Type B pancreatic cell (in vitro differentiated cells): ENCODE measurements around the gene KIZ. TPM values are rescaled to one million over a fixed set of nuclear protein-coding genes. Genes with fewer than 3 reads are reported as not detected.

Experiments
- DNase-seq: peaks from one replicate; pipeline ENCODE4 v3.0.0; 2021; ENCODE audit warnings: mixed read lengths; ENCODE audit not compliant: unreplicated experiment; ENCODE audit errors: extremely low spot score
- H3K27ac Mint-ChIP-seq: 2 replicates; pipeline ENCODE4 v1.8.0; 2021; ENCODE audit warnings: mild to moderate bottlenecking, mixed read lengths
- H3K27me3 Mint-ChIP-seq: 2 replicates; pipeline ENCODE4 v1.8.0; 2021; ENCODE audit warnings: mixed read lengths
- H3K36me3 Mint-ChIP-seq: 2 replicates; pipeline ENCODE4 v1.8.0; 2021; ENCODE audit warnings: mixed read lengths
- H3K4me1 Mint-ChIP-seq: one replicate; pipeline ENCODE4 v1.8.0; 2021; ENCODE audit warnings: mixed read lengths; ENCODE audit not compliant: unreplicated experiment
- H3K4me3 Mint-ChIP-seq: 2 replicates; pipeline ENCODE4 v1.8.0; 2021; ENCODE audit warnings: mild to moderate bottlenecking, mixed read lengths
- H3K9me3 Mint-ChIP-seq: 2 replicates; pipeline ENCODE4 v1.8.0; 2021; ENCODE audit warnings: mixed read lengths
- CTCF ChIP-seq: fragments of 200-600 bp; sonication (generic); conservative IDR thresholded peaks from 2 replicates; pipeline ENCODE4 v1.5.0; 2021; ENCODE audit warnings: antibody characterized with exemption, mild to moderate bottlenecking
- total RNA-seq: library from RNA; stranded (reverse); gene quantifications from 2 replicates; pipeline ENCODE4 v1.2.1, GENCODE V29; 2021; ENCODE audit warnings: low replicate concordance

The KIZ gene
- total RNA-seq, 1 donor from 2014 or later, result 15.5 TPM

GRCh38 chr20:21089391-21089790, 36.5 kb upstream of the KIZ start:
- Mint-ChIP-seq H3K4me1 (peaks cover 7% of the 10 kb centered on the region), H3K4me3 (no peak overlapping the region), H3K9me3 (no peaks in the 10 kb centered on the region), H3K27me3 (peaks cover 74% of the 10 kb centered on the region), H3K36me3 (no peaks in the 10 kb centered on the region), H3K27ac (no peak overlapping the region)
- no peak for TF ChIP-seq CTCF
- DNase-seq, result no peak

- no peak for TF ChIP-seq CTCF
Measured at GRCh38 chr20:21090111-21090618, 35.7 kb upstream of the KIZ start.

GRCh38 chr20:21090721-21091120, 35.2 kb upstream of the KIZ start:
- Mint-ChIP-seq H3K36me3 (no peaks in the 10 kb centered on the region), H3K4me3 (no peak overlapping the region), H3K4me1 (peaks cover 7% of the 10 kb centered on the region), H3K27me3 (peaks cover 86% of the 10 kb centered on the region), H3K27ac (no peak overlapping the region), H3K9me3 (no peaks in the 10 kb centered on the region)
- no peak for TF ChIP-seq CTCF
- no peak for DNase-seq

More at GRCh38 chr20:21090111-21090618, 35.7 kb upstream of the KIZ start:
- H3K36me3 Mint-ChIP-seq, result no peaks in the 10 kb centered on the region
- no peak for DNase-seq
- H3K9me3 Mint-ChIP-seq, result no peaks in the 10 kb centered on the region
- peaks cover 7% of the 10 kb centered on the region for H3K4me1 Mint-ChIP-seq
- H3K27me3 Mint-ChIP-seq, result peaks cover 80% of the 10 kb centered on the region
- no peak overlapping the region for H3K27ac Mint-ChIP-seq
- no peak overlapping the region for H3K4me3 Mint-ChIP-seq

- H3K4me3 Mint-ChIP-seq, result no peak overlapping the region
- H3K36me3 Mint-ChIP-seq, result no peaks in the 10 kb centered on the region
- H3K27ac Mint-ChIP-seq, result no peak overlapping the region
- no peak for TF ChIP-seq CTCF
- peaks cover 7% of the 10 kb centered on the region for H3K4me1 Mint-ChIP-seq
- H3K9me3 Mint-ChIP-seq, result no peaks in the 10 kb centered on the region
- no peak for DNase-seq
- H3K27me3 Mint-ChIP-seq, result peaks cover 97% of the 10 kb centered on the region
Measured at GRCh38 chr20:21092806-21093205, 33.1 kb upstream of the KIZ start.

GRCh38 chr20:21096321-21097043, 29.4 kb upstream of the KIZ start:
- Mint-ChIP-seq H3K27ac (peak overlapping the region; percentile 39), H3K4me3 (no peak overlapping the region)
- no peak for TF ChIP-seq CTCF

More at GRCh38 chr20:21096321-21097043, 29.4 kb upstream of the KIZ start:
- H3K9me3 Mint-ChIP-seq, result no peaks in the 10 kb centered on the region
- H3K4me1 Mint-ChIP-seq, result peaks cover 7% of the 10 kb centered on the region
- H3K36me3 Mint-ChIP-seq, result no peaks in the 10 kb centered on the region
- peaks cover 97% of the 10 kb centered on the region for H3K27me3 Mint-ChIP-seq
- no peak for DNase-seq
